GM19372 (cell line): ENCODE results near the gene SLC7A4.

Experiments
- ATAC-seq: cut with Tn5 transposase; IDR thresholded peaks from one replicate; pipeline ENCODE4 v1.9.1; 2021; ENCODE audit warnings: mild to moderate bottlenecking, low read depth, moderate library complexity; ENCODE audit not compliant: unreplicated experiment

SLC7A4 gene

DNA sequence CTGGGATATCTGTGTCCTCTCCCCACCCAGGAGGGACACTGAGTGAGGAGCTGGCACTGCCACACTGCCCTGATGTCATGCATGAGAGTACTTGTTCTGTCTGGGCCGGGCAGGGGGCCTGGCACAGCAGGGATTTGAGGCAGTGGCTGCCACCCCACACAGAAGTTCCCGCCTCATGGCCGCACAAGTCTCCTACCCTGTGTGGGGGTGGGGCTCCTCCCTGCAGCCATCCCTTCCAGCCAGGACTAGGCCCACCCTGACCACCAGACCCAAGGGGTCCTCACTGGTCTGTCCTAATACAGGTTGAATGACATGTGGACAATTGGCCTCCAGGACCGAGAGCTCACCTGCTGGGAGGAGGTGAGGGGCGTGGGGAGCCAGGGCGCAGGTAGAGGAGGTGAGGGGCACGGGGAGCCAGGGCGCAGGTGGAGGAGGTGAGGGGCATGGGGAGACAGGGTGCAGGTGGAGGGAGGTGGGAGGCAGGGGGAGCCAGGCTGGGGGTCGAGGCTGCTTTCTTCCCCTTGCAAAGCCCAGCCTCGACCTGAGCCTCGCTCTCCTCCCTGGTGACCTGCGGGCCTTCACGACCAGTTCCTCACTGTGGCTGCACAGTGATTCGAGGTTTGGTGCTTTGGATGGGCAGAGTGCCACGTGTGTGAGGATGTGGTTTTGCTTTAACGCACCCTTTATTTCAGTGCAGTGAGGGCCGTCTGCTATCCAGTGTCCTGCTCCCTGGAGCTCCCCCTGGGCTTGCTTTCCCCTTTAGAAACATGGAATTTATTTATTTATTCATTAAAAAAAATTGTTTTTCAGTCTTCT, 42.8 kb downstream of the SLC7A4 start:
- ATAC-seq: no peak

- ATAC-seq: no peak
Measured at GRCh38 chr22:20988573-20989322, 43.6 kb downstream of the SLC7A4 start.

GRCh38 chr22:20987375-20987774, 45.0 kb downstream of the SLC7A4 start:
- no peak for ATAC-seq

DNA sequence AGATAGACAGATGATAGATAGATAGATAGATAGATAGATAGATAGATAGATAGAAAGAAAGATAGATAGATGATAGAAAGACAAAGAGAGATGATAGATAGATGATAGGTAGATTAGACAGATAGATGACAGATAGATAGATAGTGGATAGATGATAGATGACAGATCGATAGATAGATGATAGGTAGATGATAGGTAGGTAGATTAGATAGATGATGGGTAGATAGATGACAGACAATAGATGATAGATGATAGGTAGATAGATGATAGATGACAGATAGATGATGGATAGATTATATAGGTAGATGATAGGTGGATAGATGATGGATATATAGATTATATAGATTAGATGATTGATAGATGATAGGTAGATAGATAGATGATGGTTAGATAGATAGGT, 46.0 kb downstream of the SLC7A4 start:
- no peak for ATAC-seq

GRCh38 chr22:20985720-20986119, 46.6 kb downstream of the SLC7A4 start:
- ATAC-seq: no peak

GRCh38 chr22:20983081-20983771, 49.1 kb downstream of the SLC7A4 start:
- no peak for ATAC-seq

DNA sequence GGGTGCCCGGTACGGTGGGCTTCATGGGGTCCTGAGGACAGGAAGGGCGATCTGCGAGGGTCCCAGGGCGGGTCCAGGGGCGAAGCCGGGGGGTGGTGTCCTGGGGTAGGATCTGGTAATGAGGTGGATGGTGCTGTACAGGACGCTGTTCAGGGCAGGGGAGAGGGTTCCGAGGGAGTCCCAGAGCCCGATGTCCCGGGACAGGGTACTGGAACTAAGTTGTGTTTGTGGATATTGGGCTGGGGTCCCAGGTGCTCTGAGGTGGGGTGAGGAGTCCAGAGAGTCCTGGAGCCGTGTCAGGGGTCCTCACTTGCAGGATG, 49.8 kb downstream of the SLC7A4 start:
- peak; percentile 19 for ATAC-seq

DNA sequence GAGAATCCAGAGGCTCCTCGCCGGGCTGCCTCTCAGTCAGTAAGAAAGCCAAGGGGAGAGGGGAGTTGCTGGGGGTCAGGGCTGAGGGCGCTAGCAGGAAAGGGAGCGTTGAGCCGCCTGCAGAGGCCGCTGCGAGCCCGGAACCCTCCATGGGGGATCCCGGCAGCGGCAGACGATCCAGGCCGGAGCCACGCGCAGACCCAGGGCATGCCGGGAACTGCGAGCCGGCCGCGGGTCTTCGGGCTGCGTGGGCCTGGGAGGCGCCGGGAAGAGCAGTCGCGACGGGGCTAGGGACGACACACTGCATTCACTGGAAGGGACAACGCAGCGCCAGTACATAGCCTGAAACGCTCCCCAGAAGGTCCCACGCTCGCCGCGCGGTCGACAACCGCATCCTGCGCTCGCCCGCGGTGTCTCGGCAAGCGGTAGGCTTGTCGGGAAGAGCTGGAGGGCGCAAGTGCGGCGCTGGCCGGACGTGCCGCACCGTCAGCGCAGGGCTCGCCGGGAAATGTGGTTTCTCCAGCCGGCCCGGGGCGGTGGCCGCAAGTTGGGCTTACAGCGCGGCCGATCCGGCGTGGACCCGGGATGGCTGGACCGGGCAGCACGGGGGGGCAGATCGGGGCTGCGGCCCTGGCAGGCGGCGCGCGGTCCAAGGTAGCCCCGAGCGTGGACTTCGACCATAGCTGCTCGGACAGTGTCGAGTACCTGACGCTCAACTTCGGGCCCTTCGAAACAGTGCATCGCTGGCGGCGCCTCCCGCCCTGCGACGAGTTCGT, 50.4 kb downstream of the SLC7A4 start, which contains the start of gene LZTR1:
TSS of gene LZTR1 (plus strand) at position 511 of the 776 bp plus-strand sequence. CDS start at position 586, 75 bp downstream.
- peak; percentile 74 for ATAC-seq

- no peak for ATAC-seq
Measured at GRCh38 chr22:20980938-20981722, 51.2 kb downstream of the SLC7A4 start.

- ATAC-seq: no peak
Measured at GRCh38 chr22:20980523-20980922, 51.8 kb downstream of the SLC7A4 start.

GRCh38 chr22:20979940-20980453, 52.4 kb downstream of the SLC7A4 start:
- no peak for ATAC-seq

DNA sequence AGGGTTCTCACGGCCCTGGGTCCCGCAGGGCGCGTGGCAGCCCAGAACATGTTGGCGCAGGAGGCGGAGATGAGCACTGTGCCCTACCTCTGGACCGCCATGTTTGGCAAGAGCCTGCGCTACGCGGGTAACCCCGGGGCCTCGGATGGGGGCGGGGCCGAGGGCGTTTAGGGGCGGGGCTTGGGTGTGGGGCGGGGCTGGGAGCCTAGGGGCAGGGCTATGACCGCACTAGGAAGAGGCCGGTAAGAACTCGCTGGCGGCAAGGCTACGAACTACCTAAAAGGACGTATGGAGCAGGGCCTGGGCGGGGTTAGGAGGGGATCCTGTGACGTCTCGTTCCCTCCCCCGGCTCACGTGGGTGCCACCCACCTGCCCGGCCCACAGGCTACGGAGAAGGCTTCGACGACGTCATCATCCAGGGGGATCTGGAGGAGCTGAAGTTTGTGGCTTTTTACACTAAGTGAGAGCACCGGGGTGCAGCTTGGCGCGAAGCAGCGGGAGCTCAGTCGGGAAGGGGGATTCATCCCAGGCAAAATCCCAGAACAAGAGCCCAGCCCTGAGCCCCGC, 53.0 kb downstream of the SLC7A4 start:
- no peak for ATAC-seq
